NCI-H1417 treated with DMSO at 0.1 percent for 48 hours (cell line): ENCODE data around the gene NCF4.

Source experiments
- DNase-seq: peaks from one replicate; lab custom pipeline; 2025; lab: John Stamatoyannopoulos, UW

The NCF4 gene

DNA sequence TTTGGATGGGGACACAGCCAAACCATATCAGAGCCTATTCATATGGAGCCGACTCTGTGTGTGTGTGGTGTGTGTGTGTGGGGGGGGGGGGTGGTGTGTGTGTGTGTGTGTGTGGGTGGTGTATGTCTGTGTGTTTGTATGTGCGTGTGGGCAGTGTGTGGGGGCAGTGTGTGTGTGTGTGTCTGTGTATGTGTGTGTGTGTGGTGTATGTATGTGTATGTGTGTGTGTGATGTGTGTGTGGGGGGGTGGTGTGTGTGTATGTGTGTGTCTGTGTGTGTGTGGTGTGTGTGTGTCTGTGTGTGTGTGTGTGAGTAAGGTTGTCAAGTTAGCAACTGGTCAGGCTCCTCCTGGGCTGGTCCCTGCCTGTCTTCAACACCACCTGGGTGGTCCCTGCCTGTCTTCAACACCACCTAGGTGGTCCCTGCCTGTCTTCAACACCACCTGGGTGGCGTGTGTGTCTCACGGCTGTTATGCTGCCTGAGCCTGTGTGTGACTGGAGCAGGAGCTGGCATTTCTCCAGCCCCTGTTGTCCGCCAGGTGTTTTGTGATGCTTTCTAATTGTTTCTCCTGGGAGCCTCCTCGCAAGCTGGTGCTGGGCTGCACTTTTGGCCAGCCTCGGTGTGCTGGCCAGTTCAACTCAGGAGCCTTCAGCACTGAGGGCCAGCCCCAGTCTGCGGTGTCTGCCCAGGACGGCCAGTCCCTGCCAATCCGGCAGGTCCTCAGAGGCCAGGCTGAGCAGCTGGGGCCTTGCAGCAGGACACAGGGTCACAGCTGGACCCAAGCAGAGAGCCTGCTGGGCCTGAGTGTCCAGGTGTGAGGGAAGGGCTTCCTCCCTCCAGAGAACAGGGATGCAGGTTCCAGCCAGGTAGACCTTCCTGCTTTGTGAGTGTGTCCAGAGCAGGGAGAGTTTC is 22.4 kb upstream of the NCF4 start:
- no peak for DNase-seq

DNA sequence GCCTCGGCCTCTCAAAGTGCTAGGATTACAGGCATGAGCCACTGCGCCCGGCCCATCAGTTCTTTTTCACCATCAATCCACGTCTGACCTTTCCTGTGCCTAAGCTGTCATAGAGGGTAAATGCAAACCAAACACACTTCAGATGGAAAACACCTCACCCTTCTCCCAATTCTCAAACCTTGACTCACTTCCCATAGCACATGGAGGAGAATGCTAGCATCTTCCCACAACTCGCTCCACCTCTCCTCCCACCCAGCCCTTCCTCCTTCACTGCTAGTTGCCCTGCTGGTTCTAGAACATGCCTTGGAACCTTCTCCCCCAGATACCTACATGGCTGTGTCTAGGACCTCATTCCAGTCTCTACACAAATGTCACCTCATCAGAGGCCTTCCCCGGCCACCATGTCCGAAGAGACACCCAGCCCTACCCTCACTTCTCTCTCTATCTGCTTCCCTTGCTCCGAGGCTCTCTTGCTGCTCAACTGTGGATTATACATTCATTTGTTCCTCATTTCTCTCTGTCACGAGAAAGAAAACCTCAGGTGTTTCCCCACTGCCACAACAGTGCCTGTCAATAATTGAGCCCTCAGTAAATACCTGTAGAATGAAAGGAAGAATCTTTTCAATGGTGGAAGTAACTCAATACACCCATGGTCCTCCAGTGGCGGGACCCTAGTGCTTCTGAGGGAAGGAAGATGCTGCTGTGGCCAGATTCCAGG is 21.3 kb upstream of the NCF4 start:
- no peak for DNase-seq

DNA sequence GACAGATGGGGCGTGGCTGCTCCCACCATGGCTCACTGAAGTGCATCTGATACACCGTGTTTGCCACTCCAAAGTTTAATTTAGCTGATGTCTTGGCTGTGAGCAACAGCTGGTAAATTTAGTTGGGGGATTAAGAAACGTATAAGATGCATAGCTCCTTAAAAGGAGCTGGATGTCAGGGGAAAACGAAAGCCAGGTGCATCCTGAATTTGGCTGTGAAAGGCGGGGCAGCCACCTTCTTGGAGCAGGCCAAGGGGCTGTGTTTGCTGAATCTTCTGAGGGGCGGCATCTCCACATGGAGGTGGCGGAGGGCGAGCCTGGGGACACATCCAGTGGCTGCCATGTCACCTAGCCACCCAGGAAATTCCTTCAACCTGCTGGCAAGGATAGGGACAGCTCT is 20.7 kb upstream of the NCF4 start:
- no peak for DNase-seq

DNA sequence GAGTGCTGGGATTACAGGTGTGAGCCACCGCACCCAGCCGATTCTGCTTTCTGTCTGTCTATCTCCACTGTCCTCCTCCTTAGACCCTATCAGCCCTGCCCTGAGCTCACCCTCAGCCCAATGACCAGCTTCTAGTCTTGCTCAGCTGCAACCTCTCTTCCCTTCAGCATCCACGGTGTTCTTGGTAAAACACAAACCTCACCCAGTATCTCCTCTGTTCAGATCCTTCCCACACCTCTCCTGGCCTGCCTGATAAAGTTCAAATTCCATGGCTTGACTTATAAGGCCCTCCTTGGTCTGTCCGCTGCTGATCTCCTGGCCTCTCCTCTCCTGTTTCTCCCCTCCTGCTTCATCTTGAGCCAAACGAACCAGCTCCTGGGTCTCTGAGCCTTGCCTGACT is 14.5 kb upstream of the NCF4 start:
- no peak for DNase-seq

DNA sequence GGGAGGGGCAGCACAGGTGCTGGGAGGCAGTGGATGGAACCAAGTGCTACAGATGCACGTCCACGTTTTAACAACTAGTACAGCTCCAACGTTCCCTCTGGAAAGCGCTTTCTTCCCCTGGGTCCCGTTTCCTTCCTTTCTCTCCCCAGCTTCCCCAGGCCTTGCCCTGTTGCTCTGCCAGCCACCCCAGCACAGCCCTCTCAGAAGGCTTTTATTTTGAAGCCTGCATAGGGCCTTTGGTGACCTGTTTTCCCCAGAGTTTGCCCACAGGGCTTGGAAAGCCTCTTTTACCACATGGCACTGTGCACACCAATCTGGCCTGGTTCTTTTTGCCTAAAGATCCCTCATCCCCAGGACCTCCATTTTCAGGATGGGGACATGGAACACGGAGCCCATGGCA is 13.9 kb upstream of the NCF4 start:
- no peak for DNase-seq

DNA sequence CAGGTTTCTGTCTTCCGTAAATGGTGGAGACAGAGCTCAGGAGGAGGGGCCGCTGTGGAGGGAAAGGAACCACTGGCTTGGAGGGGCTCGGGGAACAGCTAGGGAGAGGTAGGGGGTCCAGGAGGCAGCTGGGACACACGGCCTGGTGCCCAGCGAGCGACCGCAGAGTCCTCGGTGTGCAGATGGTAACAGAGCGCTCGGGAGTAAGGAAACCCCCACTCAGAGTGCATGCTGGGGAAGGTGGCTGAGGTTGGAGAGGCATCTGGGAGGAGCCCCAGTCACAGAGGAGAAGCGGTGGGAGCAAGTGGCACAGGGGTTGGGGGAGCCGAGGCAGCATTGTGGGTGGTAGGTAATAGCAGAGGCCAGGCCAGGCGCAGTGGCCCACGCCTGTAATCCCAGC is 10.8 kb upstream of the NCF4 start:
- DNase-seq: no peak

DNA sequence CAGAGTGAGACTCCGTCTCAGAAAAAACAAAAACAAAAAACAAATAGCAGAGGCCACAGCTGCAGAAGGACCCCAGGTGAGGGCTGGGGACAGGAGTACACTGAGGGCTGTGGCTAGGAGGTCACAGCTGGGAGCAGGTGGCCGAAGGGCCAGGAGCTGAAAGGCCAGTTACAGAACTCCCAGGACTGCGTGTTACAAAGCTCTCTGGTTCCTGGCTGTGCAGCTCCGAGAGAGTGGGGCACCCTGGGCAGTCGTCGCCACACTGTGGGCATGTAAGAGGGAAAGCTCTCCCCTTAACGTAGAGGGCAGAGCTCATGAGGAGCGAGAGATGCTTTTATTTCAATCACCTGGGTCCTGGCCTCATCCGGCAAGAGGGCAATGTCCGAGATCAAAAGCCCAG is 10.1 kb upstream of the NCF4 start:
- DNase-seq: no peak

DNA sequence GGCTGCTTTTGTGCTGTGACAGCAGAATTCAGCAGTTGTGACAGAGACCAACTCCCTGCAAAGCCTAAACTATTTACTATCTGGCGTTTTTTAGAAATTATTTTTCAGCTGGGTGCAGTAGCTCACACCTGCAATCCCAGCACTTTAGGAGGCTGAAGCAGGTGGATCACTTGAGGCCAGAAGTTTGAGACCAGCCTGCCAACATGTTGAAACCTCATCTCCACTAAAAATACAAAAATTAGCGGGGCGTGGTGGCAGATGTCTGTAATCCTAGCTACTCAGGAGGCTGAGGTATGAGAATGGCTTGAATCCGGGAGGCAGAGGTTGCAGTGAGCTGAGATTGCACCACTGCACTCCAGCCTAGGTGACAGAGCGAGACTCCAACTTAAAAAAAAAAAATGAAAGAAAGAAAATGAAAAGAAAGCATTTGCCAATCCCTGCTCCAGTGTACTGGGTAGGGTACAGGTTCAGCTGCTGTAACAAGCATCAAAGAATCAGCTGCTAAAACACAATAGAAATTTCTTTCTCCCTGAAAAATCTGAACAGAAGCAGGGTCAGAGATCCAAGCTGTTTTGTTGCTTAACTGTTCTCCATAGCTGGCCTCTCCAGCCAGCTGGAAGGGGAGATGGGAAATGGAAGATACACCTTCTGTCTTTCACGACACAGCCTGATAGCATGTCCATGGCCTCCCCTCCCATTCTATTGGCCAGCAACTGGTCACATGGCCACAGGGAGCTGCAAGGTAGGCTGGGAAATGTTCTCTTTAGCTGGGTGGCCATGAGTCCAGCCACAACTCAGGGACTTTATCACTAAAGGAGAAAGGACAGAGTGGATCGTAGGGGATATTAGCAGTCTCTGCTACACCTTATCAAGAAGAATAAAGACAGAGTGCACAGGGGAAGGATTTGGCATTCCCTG is 8.5 kb upstream of the NCF4 start:
- DNase-seq: no peak

DNA sequence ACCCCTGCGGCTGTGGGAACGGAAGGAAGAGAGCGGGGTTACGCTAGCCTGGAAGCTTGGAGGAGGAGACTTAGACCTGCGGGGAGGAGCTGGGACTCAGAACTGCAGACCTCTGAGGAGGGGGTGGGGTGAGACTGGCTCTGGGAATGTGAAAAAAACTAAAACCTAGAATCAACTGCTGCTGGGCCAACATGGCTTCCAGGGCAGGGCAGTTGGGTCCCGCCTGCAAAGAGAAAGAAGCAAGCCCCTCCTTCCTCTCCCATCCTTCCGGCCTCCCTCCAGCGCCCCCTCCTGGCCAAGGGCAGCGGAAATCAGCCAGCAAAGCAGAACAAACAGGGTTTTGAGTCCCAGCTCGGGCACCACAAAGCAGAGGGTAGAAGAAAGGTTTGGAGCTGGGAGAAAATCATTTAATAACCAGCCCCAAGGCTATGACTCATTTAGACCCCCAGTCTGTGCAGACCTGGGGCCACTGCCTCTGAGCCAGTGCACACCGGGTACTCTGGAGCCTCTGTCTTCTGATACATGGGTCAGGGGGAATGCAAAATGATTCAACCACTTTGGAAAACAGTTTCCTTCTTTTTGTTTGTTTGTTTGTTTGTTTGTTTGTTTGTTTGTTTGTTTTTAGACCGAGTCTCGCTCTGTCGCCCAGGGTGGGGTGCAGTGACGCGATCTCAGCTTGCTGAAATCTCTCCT is 7.3 kb upstream of the NCF4 start:
- no peak for DNase-seq

DNA sequence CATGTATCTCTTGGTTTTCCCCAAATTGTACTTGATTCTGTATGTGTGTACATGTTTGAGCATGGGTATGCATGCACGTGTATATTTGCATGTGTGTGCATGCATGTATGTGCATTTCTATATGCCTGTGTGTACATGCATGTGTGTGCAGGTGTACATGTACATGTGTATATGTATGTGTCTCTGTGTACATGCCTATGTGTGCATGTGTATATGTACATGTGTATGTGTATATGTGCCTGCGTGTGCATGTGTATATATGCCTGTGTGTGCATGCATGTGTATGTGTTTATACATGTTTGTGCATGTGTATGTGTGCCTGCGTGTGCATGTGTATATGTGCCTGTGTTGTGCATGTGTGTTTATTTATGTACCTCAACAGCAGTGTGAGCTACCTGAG is 5.3 kb upstream of the NCF4 start:
- DNase-seq: no peak

DNA sequence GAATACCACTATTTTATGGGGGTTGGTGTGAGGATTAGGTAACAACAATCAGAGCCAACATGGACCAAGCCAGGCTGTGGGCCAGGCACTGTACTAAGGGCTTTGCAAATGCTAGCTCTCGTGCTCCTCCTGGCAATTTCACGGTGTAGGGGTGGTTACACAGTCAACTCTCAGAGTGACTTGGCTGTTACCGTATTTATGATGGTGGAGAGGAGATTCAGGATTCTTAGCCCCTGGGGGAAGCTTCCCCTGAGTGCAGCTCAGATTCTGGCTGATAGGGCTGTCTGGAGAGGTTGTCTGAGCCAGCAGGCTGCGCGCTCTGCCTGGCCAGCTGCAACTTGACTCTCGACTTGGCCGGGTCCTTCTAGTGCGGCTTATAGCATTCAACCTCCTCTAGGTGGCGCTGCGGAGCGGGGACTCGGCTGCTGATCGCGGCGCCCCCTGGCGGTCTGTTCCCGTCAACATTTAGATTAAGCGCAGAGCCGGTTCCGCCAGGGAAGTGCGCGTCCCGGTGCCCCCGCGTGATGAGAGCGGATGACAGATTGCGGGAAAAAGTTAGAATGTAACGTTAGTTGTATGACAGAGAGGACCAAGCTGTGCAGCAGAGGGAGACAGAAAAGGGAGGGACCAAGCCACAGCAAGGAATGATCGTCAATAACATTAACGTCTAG is 4.5 kb upstream of the NCF4 start:
- DNase-seq: no peak

DNA sequence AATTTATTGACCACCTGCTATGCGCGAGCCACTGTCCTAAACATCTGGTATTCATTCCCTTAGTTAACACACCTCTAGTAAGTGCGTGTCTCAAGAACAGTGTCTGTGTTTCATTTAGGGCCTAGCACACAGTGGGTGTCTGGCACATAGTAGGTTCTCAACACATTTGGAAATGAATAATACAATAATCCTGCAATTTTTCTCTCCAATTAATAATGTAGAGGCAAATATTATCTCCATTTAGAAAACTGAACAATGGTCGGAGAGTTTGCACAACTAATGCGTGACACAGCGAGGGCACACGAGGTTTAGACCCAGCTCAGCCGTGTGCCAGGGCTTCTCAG is 4.0 kb upstream of the NCF4 start:
- no peak for DNase-seq

DNA sequence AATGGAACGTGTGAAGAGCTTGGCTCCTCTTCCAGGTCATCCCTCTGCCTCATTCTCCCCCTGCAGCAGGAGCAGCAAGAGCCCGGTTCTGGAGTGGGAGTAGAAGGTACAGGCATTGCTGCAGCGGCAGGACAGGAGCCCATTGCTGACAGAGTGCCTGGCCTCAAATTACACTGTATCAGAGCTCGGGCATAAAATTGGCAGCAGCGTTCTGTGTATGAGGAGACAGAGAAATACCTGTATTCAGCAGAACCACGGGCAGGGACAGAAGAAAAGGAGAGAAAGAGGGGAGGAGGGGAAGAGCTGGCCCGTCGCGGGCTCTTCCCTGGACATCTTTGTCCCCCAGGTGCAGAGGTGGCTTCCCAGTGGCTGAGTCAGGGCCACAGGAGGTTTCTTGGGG is 2.6 kb upstream of the NCF4 start:
- no peak for DNase-seq

DNA sequence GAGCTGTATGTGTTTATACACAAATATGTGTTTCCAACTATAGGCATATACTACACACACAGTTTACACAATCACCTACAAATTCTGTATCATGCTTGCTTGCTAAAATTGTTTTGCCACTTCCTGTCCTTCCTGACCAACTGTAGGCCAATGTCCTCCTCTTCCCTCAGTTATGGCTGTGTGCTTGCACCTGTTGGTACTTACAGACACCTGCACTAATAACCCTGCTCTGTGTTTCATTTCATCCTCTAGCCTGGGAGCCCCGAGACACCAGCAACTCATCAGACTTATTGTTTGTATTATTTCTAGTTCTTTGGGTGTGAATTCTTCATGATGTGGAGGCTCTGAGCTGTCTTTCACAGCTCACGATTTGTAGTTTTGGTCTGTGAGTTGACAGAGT is 1.8 kb upstream of the NCF4 start:
- no peak for DNase-seq

DNA sequence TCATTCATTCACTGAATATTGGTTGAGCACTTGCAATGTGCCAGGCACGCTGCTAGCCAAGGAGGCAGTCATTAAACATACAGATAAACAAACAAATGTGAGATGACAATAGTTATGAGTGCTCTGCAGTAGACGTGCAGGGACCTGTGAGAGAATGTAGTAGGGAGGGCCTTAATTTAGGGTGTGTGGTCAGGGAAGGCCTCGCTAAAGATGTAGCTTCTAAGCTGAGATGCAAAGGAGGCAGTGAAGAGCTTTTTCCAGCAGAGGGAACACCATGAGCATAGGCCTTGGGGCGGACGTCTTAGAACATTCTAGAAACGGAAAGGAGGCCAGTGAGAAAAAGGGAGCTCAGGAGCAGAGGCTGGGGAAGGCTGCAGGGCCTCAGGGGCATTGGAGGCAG is 789 bp upstream of the NCF4 start:
- DNase-seq: no peak

DNA sequence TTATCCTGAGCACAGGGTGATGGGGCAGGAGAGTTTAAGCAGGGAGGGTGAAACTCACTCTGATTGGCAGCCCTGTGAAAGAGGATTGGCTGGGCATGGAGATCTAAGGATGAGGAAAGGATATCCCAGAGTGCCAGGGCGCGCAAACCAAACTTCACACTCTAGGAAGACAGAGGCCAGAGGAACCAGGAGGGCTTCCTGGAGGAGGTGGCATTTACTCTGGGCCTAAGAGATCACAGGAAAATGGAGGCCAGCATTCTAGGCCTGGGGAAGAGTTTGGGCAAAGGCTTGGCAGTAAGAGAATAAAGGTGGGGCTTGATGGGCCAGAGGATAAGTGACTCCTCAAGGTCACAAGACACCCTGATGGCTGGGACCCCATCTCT is 377 bp upstream of the NCF4 start:
- no peak for DNase-seq

DNA sequence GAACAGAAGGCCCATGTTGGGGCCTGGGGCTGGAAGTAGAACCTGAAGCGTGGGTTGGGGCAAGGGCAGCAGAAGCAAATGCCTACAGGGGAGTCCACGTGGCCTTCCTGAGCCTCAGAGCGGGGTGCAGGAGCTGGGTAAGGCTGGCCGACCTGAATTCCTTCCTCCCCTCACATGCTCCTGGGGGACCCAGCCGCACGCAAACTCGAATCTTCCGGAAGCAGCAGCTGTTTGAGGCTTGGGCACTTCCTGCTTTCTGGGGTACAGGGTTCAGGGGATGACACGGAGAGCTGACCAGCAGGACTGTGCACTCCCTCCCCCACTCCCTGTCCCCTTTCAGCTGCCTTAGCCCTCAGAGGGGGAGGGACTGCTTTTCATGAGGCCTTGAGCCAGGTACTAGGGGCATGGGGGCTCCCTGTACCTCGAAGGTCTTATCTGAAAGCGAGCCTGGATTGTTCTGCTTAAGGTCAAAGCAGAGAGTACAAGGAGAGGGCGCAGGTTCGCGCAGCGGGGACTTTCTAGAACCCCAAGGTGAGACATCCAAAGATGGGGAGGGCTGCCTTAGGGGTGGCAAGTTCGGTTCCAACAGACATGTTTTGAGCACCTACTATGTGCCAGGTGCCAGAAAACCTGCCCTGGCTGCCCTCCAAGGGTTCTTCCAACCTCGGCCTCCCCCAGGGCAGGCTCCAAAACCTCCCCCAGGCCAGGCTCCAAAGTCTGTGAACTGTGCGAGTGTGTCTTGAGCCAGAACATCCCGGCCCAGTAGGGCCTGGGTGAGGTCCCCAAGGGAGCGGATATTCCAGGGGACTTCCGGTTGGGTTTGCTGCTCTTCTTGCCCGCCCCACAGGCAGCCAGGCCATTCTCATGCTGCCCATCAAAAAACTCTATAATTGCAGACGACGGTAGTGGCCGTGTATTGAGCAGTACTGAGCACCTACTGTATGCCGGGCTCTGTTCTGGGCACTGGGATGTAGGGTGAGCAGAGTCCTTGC is 1.7 kb downstream of the NCF4 start:
- DNase-seq: no peak

DNA sequence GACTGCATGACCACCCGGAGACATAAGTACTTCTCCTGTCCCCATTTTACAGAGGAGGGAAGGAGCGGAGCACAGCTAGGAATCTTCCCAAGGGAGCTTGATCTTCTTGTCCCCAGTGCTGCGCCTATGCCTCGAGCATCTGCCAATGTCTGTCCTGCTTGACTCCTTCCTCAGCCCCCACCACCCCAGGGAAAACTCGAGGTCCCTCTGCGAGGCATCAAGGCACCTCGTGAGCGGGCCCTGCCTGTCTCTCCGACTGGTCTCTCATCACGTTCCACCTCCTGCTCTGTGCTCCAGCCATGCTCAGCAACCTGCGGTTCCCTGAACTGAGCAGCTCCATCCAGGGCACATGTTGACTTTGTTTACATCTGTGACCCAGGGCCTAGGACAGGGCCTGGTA is 2.5 kb downstream of the NCF4 start:
- no peak for DNase-seq

DNA sequence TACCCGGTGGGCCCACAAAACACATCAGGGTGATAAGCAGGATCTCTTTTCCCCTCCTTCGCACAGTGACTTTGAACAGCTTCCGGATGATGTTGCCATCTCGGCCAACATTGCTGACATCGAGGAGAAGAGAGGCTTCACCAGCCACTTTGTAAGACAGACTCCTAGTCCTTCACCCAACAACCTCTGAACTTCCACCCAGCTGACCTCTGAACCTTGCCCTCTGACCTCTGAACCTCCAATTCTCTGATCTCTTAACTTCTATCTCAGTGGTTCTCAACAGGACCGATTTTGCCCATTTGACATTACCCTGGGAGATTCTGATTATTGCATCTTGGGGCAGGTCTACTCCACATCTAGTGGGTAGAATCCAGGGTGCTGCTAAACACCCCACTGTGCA is 3.2 kb downstream of the NCF4 start:
- no peak for DNase-seq
